ENCODE measurements around the gene DIO1. TPM values are rescaled to one million over a fixed set of nuclear protein-coding genes. Genes with fewer than 3 reads are reported as not detected.
A peak's percentile ranks its signal among the peaks of the same experiment; 100 is the strongest.

DIO1 gene
- total RNA-seq, 1 donor from 2014 or later, result not detected

- Mint-ChIP-seq H3K4me3 (ENCODE audit: unreplicated experiment) (no peak overlapping the region), H3K36me3 (ENCODE audit: low read depth, unreplicated experiment) (peaks cover 5% of the 10 kb centered on the region), H3K4me1 (ENCODE audit: unreplicated experiment) (peaks cover 10% of the 10 kb centered on the region), H3K27me3 (ENCODE audit: unreplicated experiment) (peaks cover 2% of the 10 kb centered on the region), H3K9me3 (ENCODE audit: unreplicated experiment) (no peaks in the 10 kb centered on the region), H3K27ac (ENCODE audit: unreplicated experiment) (no peak overlapping the region)
- TF ChIP-seq CTCF (IDR thresholded peaks at IDR 0.05; ENCODE audit: unreplicated experiment), result no peak
- DNase-seq (ENCODE audit: low spot score), result no peak
Measured at GRCh38 chr1:53954128-53954527, 60.1 kb downstream of the DIO1 start.

- H3K4me1 Mint-ChIP-seq (ENCODE audit: unreplicated experiment), result peaks cover 10% of the 10 kb centered on the region
- peaks cover 5% of the 10 kb centered on the region for H3K36me3 Mint-ChIP-seq (ENCODE audit: low read depth, unreplicated experiment)
- peak overlapping the region; percentile 75 for H3K27ac Mint-ChIP-seq (ENCODE audit: unreplicated experiment)
- DNase-seq (ENCODE audit: low spot score), result no peak
- no peak overlapping the region for H3K4me3 Mint-ChIP-seq (ENCODE audit: unreplicated experiment)
- no peaks in the 10 kb centered on the region for H3K9me3 Mint-ChIP-seq (ENCODE audit: unreplicated experiment)
- no peak for TF ChIP-seq CTCF (IDR thresholded peaks at IDR 0.05; ENCODE audit: unreplicated experiment)
- no peaks in the 10 kb centered on the region for H3K27me3 Mint-ChIP-seq (ENCODE audit: unreplicated experiment)
Measured at GRCh38 chr1:53956308-53957168, 62.6 kb downstream of the DIO1 start.

- no peaks in the 10 kb centered on the region for H3K9me3 Mint-ChIP-seq (ENCODE audit: unreplicated experiment)
- H3K4me1 Mint-ChIP-seq (ENCODE audit: unreplicated experiment), result peaks cover 10% of the 10 kb centered on the region
- H3K36me3 Mint-ChIP-seq (ENCODE audit: low read depth, unreplicated experiment), result peaks cover 7% of the 10 kb centered on the region
- no peak for TF ChIP-seq CTCF (IDR thresholded peaks at IDR 0.05; ENCODE audit: unreplicated experiment)
- H3K4me3 Mint-ChIP-seq (ENCODE audit: unreplicated experiment), result no peak overlapping the region
- no peak overlapping the region for H3K27ac Mint-ChIP-seq (ENCODE audit: unreplicated experiment)
- no peaks in the 10 kb centered on the region for H3K27me3 Mint-ChIP-seq (ENCODE audit: unreplicated experiment)
- no peak for DNase-seq (ENCODE audit: low spot score)
Measured at GRCh38 chr1:53957194-53957818, 63.3 kb downstream of the DIO1 start.

- Mint-ChIP-seq H3K4me1 (ENCODE audit: unreplicated experiment) (peaks cover 16% of the 10 kb centered on the region), H3K4me3 (ENCODE audit: unreplicated experiment) (no peak overlapping the region), H3K27ac (ENCODE audit: unreplicated experiment) (no peak overlapping the region), H3K36me3 (ENCODE audit: low read depth, unreplicated experiment) (peaks cover 15% of the 10 kb centered on the region), H3K27me3 (ENCODE audit: unreplicated experiment) (no peaks in the 10 kb centered on the region), H3K9me3 (ENCODE audit: unreplicated experiment) (no peaks in the 10 kb centered on the region)
- DNase-seq (ENCODE audit: low spot score), result no peak
- peak; percentile 69 for TF ChIP-seq CTCF (IDR thresholded peaks at IDR 0.05; ENCODE audit: unreplicated experiment)
Measured at GRCh38 chr1:53959664-53960250, 65.8 kb downstream of the DIO1 start.

Other genes with a start within 250 kb of the DIO1 start
- not detected for gene GLIS1, start 155.0 kb upstream of the DIO1 start, total RNA-seq (ENCODE audit: unreplicated experiment)
- gene NDC1, start 55.9 kb upstream of the DIO1 start, total RNA-seq (ENCODE audit: unreplicated experiment), result 13.3 TPM
- 26.3 TPM for gene YIPF1, start 4.4 kb upstream of the DIO1 start, total RNA-seq (ENCODE audit: unreplicated experiment)
- gene IFT25, start 51.5 kb downstream of the DIO1 start, total RNA-seq (ENCODE audit: unreplicated experiment), result 27.7 TPM
- 43.6 TPM for gene LRRC42, start 52.2 kb downstream of the DIO1 start, total RNA-seq (ENCODE audit: unreplicated experiment)
- not detected for gene LDLRAD1, start 124.0 kb downstream of the DIO1 start, total RNA-seq (ENCODE audit: unreplicated experiment)
- gene TMEM59, start 159.0 kb downstream of the DIO1 start, total RNA-seq (ENCODE audit: unreplicated experiment), result 195 TPM
- gene TCEANC2, start 159.4 kb downstream of the DIO1 start, total RNA-seq (ENCODE audit: unreplicated experiment), result 6.3 TPM

All from endothelial cell (in vitro differentiated cells).